Transverse colon (tissue), 4 donors: ENCODE results near the gene NHERF1.

ENCODE experiments used
- POLR2A ChIP-seq: fragments of 450-650 bp; IDR thresholded peaks from one replicate; pipeline ENCODE4 v1.6.1; 2016; ENCODE audit warnings: antibody characterized with exemption, mild to moderate bottlenecking, moderate library complexity
- POLR2AphosphoS5 ChIP-seq, 3 donors: sonication (generic); formaldehyde crosslinking; IDR thresholded peaks; one replicate each; pipeline ENCODE4 v1.6.1; 2016; ENCODE audit warnings: antibody characterized with exemption in 3 of 3
- TF ChIP-seq, protein P1 (sequence below), 5 experiments: fragments of 200-600 bp in 3 of 5; fragments of 450-650 bp in 2 of 5; sonication (generic) in 3 of 5; IDR thresholded peaks; 1 replicate in 2 of 5; 2 replicates in 3 of 5; pipeline ENCODE4 v1.5.1; 2016 to 2017; ENCODE audit warnings: antibody characterized with exemption in 5 of 5, inconsistent platforms in 3 of 5, mild to moderate bottlenecking in 2 of 5, moderate library complexity in 1 of 5

DNA sequence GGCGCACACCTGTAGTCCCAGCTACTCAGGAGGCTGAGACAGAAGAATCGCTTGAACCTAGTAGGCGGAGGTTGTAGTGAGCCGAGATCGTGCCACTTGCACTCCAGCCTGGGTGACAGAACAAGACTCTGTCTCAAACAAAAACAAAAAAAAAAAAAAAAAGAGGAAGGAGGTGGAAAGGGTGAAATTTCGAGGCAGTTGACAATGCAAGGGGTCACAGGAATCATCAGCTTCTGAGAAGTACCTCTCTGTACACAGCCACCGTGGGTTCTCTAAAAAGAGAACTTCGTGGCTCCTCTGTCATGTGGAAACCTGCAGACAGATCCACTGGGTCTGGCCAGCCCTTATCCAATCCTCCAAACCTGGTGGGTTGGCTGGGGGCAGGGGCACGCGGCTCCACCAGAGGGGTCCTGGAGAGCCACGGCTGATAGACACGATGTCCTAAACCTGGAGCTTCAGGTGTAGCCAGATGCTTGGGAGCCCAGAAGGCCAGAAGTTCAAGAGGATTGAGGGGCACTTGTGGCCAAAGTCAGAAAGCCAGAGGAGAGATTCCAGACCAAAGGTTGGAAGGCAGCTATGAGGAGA lies 35.2 kb upstream of the NHERF1 start:
- no peak for TF ChIP-seq POLR2AphosphoS5 (IDR thresholded peaks at IDR 0.05)
- no peak for TF ChIP-seq POLR2A
- TF ChIP-seq, protein P1, sequence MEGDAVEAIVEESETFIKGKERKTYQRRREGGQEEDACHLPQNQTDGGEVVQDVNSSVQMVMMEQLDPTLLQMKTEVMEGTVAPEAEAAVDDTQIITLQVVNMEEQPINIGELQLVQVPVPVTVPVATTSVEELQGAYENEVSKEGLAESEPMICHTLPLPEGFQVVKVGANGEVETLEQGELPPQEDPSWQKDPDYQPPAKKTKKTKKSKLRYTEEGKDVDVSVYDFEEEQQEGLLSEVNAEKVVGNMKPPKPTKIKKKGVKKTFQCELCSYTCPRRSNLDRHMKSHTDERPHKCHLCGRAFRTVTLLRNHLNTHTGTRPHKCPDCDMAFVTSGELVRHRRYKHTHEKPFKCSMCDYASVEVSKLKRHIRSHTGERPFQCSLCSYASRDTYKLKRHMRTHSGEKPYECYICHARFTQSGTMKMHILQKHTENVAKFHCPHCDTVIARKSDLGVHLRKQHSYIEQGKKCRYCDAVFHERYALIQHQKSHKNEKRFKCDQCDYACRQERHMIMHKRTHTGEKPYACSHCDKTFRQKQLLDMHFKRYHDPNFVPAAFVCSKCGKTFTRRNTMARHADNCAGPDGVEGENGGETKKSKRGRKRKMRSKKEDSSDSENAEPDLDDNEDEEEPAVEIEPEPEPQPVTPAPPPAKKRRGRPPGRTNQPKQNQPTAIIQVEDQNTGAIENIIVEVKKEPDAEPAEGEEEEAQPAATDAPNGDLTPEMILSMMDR (IDR thresholded peaks at IDR 0.05), result no peak
